Type B pancreatic cell (in vitro differentiated cells): ENCODE measurements around the gene TBC1D14. TPM values are rescaled to one million over a fixed set of nuclear protein-coding genes. Genes with fewer than 3 reads are reported as not detected.
A peak's percentile ranks its signal among the peaks of the same experiment; 100 is the strongest.

ENCODE experiments used
- DNase-seq: peaks from one replicate; pipeline ENCODE4 v3.0.0; 2021; ENCODE audit warnings: mixed read lengths; ENCODE audit not compliant: unreplicated experiment; ENCODE audit errors: extremely low spot score
- H3K27ac Mint-ChIP-seq: 2 replicates; pipeline ENCODE4 v1.8.0; 2021; ENCODE audit warnings: mild to moderate bottlenecking, mixed read lengths
- H3K27me3 Mint-ChIP-seq: 2 replicates; pipeline ENCODE4 v1.8.0; 2021; ENCODE audit warnings: mixed read lengths
- H3K36me3 Mint-ChIP-seq: 2 replicates; pipeline ENCODE4 v1.8.0; 2021; ENCODE audit warnings: mixed read lengths
- H3K4me1 Mint-ChIP-seq: one replicate; pipeline ENCODE4 v1.8.0; 2021; ENCODE audit warnings: mixed read lengths; ENCODE audit not compliant: unreplicated experiment
- H3K4me3 Mint-ChIP-seq: 2 replicates; pipeline ENCODE4 v1.8.0; 2021; ENCODE audit warnings: mild to moderate bottlenecking, mixed read lengths
- H3K9me3 Mint-ChIP-seq: 2 replicates; pipeline ENCODE4 v1.8.0; 2021; ENCODE audit warnings: mixed read lengths
- long read RNA-seq: library from polyadenylated mRNA; unstranded; transcript quantifications from one replicate; pipeline ENCODE4 v2.0.0, GENCODE V29; 2020
- total RNA-seq: library from RNA; stranded (reverse); gene quantifications from 2 replicates; pipeline ENCODE4 v1.2.1, GENCODE V29; 2021; ENCODE audit warnings: low replicate concordance
- TF ChIP-seq, protein P1 (sequence below): fragments of 200-600 bp; sonication (generic); conservative IDR thresholded peaks from 2 replicates; pipeline ENCODE4 v1.5.0; 2021; ENCODE audit warnings: antibody characterized with exemption, mild to moderate bottlenecking

Gene TBC1D14, protein sequence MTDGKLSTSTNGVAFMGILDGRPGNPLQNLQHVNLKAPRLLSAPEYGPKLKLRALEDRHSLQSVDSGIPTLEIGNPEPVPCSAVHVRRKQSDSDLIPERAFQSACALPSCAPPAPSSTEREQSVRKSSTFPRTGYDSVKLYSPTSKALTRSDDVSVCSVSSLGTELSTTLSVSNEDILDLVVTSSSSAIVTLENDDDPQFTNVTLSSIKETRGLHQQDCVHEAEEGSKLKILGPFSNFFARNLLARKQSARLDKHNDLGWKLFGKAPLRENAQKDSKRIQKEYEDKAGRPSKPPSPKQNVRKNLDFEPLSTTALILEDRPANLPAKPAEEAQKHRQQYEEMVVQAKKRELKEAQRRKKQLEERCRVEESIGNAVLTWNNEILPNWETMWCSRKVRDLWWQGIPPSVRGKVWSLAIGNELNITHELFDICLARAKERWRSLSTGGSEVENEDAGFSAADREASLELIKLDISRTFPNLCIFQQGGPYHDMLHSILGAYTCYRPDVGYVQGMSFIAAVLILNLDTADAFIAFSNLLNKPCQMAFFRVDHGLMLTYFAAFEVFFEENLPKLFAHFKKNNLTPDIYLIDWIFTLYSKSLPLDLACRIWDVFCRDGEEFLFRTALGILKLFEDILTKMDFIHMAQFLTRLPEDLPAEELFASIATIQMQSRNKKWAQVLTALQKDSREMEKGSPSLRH
- 55.9 and 56.9 TPM in 2 replicates for total RNA-seq
- long read RNA-seq, full-length matches to known transcripts = 13 of 60 reads
- long read RNA-seq, partial matches to known transcripts = 19 of 60 reads
- long read RNA-seq, other reads (novel, unspliced or antisense) = 28 of 60 reads

DNA sequence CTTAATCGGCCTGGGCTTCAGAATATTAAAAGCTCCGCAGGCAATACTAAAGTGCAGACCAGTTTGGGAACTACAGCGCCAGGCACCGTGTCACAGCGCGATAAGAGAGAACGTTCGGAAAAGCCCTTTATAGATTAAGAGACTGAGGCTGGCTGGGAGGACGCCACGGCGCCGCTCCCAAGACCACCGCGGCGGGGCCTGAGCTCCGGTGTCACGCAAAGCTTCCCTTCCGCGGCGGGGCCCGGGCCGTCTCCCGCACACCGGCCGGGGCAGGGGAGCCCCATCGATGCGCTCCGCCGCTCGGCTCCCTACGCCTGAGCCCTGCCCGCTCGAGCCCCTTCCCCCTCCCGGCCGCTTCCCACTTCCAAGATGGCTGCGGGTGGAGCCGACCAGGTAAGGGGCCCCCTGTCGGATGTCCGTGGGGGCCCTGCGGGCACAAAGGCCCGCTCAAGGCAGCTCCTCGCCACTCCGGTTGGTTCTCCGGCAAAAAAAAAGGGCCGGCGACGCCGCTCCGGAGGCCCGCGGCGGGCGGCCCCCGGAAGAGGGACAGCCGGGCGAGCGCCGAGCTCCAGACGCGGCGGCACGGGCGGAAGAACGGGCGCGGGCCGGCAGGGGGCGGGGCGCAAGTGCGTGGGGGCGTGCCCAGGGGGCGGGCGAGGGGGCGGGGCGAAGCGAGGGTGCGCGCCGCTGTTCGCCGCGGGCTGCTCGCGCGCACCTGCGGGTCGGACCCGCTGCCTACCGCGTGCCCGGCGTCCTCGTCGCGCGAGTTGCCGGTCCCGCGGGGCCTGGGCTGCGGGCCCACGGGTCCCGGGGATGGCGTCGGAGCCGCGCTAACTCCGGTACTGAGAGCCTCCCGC is at the start of gene TBC1D14:
Gene TBC1D14 (plus strand): TSS at position 714 of the 857 bp plus-strand sequence. CDS start 13,564 bp downstream, outside the sequence.
- Mint-ChIP-seq H3K9me3 (no peaks in the 10 kb centered on the region), H3K36me3 (no peaks in the 10 kb centered on the region), H3K27me3 (peaks cover 12% of the 10 kb centered on the region), H3K4me3 (peak within 1 kb of the TSS; percentile 97), H3K4me1 (peaks cover 27% of the 10 kb centered on the region), H3K27ac (peak within 1 kb of the TSS; percentile 95)
- TF ChIP-seq, protein P1, sequence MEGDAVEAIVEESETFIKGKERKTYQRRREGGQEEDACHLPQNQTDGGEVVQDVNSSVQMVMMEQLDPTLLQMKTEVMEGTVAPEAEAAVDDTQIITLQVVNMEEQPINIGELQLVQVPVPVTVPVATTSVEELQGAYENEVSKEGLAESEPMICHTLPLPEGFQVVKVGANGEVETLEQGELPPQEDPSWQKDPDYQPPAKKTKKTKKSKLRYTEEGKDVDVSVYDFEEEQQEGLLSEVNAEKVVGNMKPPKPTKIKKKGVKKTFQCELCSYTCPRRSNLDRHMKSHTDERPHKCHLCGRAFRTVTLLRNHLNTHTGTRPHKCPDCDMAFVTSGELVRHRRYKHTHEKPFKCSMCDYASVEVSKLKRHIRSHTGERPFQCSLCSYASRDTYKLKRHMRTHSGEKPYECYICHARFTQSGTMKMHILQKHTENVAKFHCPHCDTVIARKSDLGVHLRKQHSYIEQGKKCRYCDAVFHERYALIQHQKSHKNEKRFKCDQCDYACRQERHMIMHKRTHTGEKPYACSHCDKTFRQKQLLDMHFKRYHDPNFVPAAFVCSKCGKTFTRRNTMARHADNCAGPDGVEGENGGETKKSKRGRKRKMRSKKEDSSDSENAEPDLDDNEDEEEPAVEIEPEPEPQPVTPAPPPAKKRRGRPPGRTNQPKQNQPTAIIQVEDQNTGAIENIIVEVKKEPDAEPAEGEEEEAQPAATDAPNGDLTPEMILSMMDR = peak; percentile 48
- DNase-seq = peak; percentile 91

DNA sequence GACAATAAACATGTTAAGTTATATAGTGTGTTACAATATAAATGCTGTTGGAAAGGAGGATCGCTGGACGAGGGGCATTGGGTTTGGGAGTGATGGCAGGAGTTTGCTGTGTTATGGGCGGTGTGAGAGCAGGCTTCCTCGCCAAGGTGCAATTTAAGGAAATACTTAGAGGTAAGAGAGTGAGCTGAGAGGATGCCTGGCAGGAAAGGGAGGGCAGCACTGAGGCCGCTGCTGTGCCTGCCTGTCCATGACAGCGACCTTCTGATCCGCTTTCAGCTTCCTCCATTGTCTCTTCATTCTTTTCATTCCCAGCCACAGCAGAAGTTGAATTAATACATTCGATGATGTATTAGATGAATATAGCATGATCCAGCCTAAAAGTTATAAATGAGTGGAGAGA is 41.2 kb upstream of the TBC1D14 start:
- TF ChIP-seq, protein P1 = no peak
- Mint-ChIP-seq H3K4me3 (no peak overlapping the region), H3K27ac (no peak overlapping the region), H3K36me3 (peaks cover 33% of the 10 kb centered on the region), H3K27me3 (no peaks in the 10 kb centered on the region), H3K4me1 (no peaks in the 10 kb centered on the region), H3K9me3 (no peaks in the 10 kb centered on the region)
- DNase-seq = no peak

DNA sequence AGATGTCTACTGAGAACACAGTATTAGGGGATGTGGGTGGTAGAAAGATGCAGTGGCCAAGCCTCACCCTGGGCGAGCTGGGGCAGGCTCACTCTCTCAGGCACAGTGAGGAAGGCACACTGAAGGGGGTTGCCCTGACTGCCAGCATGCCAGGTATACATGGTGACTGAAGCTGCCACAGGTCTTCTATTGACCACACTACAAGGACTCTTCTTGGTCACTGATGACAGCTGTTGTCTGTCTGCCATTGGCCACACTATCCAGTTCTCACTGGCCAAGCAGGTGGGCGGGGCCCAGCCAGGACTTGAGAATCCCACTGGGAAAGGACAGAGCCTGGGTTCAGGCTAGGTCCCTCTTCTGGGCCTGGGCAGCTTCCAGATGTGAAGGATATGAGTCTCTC is 39.7 kb upstream of the TBC1D14 start:
- Mint-ChIP-seq H3K4me1 (no peaks in the 10 kb centered on the region), H3K4me3 (no peak overlapping the region), H3K9me3 (no peaks in the 10 kb centered on the region), H3K27ac (no peak overlapping the region), H3K36me3 (peaks cover 25% of the 10 kb centered on the region), H3K27me3 (no peaks in the 10 kb centered on the region)
- TF ChIP-seq, protein P1 = no peak
- no peak for DNase-seq

DNA sequence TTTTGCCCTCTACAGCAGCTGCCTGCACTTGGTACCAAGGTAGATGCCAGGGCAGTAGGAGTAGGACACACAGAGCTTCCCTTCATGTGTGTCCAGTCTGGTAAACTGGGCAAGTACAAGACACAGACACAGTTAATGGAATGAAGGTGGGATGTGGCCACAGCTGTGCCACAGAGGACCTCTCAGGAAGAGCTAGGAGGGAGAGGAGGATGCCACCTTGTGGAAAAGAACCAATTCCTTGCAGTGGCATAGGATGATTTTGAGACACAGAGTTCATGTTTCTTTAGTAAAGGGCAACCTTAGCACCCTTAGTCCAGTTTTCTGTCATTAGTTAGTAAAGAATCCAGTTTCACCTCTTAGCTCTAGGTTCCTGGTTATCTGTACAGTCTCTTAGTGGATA is 36.3 kb upstream of the TBC1D14 start:
- Mint-ChIP-seq H3K27me3 (no peaks in the 10 kb centered on the region), H3K27ac (no peak overlapping the region), H3K4me3 (no peak overlapping the region), H3K36me3 (peaks cover 27% of the 10 kb centered on the region), H3K9me3 (no peaks in the 10 kb centered on the region), H3K4me1 (no peaks in the 10 kb centered on the region)
- TF ChIP-seq, protein P1 = no peak
- no peak for DNase-seq

DNA sequence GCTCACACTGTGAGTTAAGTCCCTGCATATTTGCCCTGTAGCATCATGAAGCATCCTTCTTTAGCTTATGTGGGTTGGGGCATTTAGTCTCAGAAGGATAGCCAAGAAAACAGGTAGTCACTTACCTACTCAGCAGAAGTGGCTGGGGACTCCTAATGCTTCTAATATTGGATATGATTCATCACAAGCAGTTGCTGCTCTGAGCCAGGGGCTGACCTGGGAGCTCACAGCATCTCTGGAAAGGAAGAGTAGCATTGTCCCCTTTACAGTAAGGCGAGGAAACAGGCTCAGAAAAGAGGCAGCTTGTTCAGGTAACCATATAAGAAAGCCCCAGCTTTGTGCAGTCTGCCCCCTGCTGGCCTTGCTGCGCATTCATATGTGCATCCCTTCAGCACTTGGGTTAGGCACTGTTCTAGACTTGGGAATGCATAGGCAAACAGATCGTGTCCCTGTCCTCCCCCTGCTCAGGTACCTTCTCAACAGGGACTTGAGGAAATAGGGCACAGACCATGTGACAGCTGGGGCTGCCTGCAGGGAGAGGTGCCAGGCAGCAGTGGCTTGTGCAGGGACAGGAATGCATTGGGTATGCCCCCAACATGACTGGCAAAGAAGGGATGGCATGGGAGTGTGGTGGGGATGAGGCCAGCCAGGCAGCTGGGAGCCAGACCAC is 35.7 kb upstream of the TBC1D14 start:
- Mint-ChIP-seq H3K9me3 (no peaks in the 10 kb centered on the region), H3K36me3 (peaks cover 28% of the 10 kb centered on the region), H3K4me3 (no peak overlapping the region), H3K4me1 (no peaks in the 10 kb centered on the region), H3K27ac (no peak overlapping the region), H3K27me3 (no peaks in the 10 kb centered on the region)
- DNase-seq = no peak
- TF ChIP-seq, protein P1 = peak; percentile 85
